Panc1 (cell line): ENCODE results near the gene LGALS4. TPM values are rescaled to one million over a fixed set of nuclear protein-coding genes. Genes with fewer than 3 reads are reported as not detected.

Source experiments
- ATAC-seq: fragments of 200-7000 bp; cut with Tn5 transposase; 2 replicates; pipeline ENCODE4 v1.9.1; 2020; ENCODE audit warnings: mild to moderate bottlenecking, moderate library complexity
- BruUV-seq: library from RNA; stranded (reverse); fragments of 400-500 nt; replicated peaks from 2 replicates; lab custom pipeline; 2021; lab: Mats Ljungman, UMichigan
- CTCF ChIA-PET: fragments of 300-600 bp; sonication (Branson Sonifier 250); formaldehyde crosslinking; loops from one replicate; lab custom pipeline; 2022; ENCODE audit warnings: antibody characterized with exemption; lab: Charles Lee
- POLR2A ChIA-PET: fragments of 300-600 bp; sonication (Branson Sonifier 250); formaldehyde crosslinking; loops from one replicate; lab custom pipeline; 2022; ENCODE audit warnings: antibody characterized with exemption; lab: Charles Lee
- DNase-seq: peaks from one replicate; pipeline ENCODE4 v3.0.0-alpha.2; 2010; ENCODE audit warnings: low read depth, low spot score
- H3K27ac ChIP-seq: 2 replicates; pipeline ENCODE4 v1.5.1; 2011; ENCODE audit warnings: mild to moderate bottlenecking, low read length, inconsistent platforms
- H3K27me3 ChIP-seq: fragments of 200-500 bp; sonication (Bioruptor generic); 2 replicates; pipeline ENCODE4 v1.6.0; 2014; ENCODE audit warnings: low read length, inconsistent platforms; ENCODE audit not compliant: control insufficient read depth, insufficient read depth
- H3K36me3 ChIP-seq: fragments of 200-500 bp; sonication (Bioruptor generic); 2 replicates; pipeline ENCODE4 v1.5.1; 2014; ENCODE audit warnings: inconsistent platforms, mild to moderate bottlenecking, low read length, moderate library complexity; ENCODE audit not compliant: control insufficient read depth, insufficient read depth
- H3K4me1 ChIP-seq: 2 replicates; pipeline ENCODE4 v1.5.1; 2011; ENCODE audit warnings: inconsistent platforms, mild to moderate bottlenecking, low read length, moderate library complexity; ENCODE audit not compliant: control insufficient read depth, insufficient read depth
- H3K4me3 ChIP-seq, 2 experiments: 2 replicates each; pipeline ENCODE4 v1.5.1; 2011 to 2012; ENCODE audit warnings: low read depth in 2 of 2, low read length in 2 of 2, mild to moderate bottlenecking in 2 of 2, inconsistent platforms in 1 of 2, moderate library complexity in 1 of 2
- H3K9me3 ChIP-seq: fragments of 200-500 bp; sonication (Bioruptor generic); 2 replicates; pipeline ENCODE4 v1.5.1; 2014; ENCODE audit warnings: low read depth, mild to moderate bottlenecking, inconsistent platforms, low read length, moderate library complexity; ENCODE audit not compliant: control insufficient read depth, insufficient read depth
- POLR2AphosphoS5 ChIP-seq: IDR thresholded peaks from 2 replicates; pipeline ENCODE4 v1.6.1; 2012; ENCODE audit warnings: mild to moderate bottlenecking, low read depth, low read length, moderate library complexity
- REST ChIP-seq, 2 experiments: IDR thresholded peaks; 2 replicates each; pipeline ENCODE4 v1.6.1; 2011 to 2012; ENCODE audit warnings: low read depth in 2 of 2, control low read depth in 1 of 2, low read length in 1 of 2, mild to moderate bottlenecking in 1 of 2, moderate library complexity in 1 of 2; ENCODE audit not compliant: insufficient read depth in 1 of 2
- SIN3A ChIP-seq: IDR thresholded peaks from 2 replicates; pipeline ENCODE4 v1.6.1; 2012; ENCODE audit warnings: low read depth, mild to moderate bottlenecking, low read length, moderate library complexity, borderline replicate concordance; ENCODE audit not compliant: insufficient read depth
- TCF7L2 ChIP-seq: IDR thresholded peaks from 2 replicates; pipeline ENCODE4 v1.6.1; 2011; ENCODE audit warnings: mild to moderate bottlenecking, low read depth, low read length, inconsistent platforms
- in situ Hi-C: cut with HindIII; loops from 2 replicates; pipeline ENCODE4 v1.10.0; 2016; ENCODE audit warnings: low sequenced_read_pairs, low pct_unique_long_range_greater_than_20kb
- intact Hi-C: fragments of 100-400 bp; cut with micrococcal nuclease; formaldehyde crosslinking; loops from one replicate; pipeline ENCODE4 v1.10.0; 2022; ENCODE audit not compliant: unreplicated experiment
- total RNA-seq: library from RNA; stranded (reverse); gene quantifications from one replicate; pipeline ENCODE4 v1.2.1, GENCODE V29; 2021; ENCODE audit not compliant: unreplicated experiment
- TF ChIP-seq, protein P1 (sequence below): fragments of 450-650 bp; IDR thresholded peaks from 2 replicates; pipeline ENCODE4 v1.5.1; 2017; ENCODE audit warnings: mild to moderate bottlenecking

LGALS4 gene
- total RNA-seq, 1 experiment from 2014 or later = 3.9 TPM

- peaks cover 5% of the 10 kb centered on the region; the same call in 1 of the 2 replicates for H3K36me3 ChIP-seq
- H3K27ac ChIP-seq = peak overlapping the region; percentile 99
- BruUV-seq = no TSS peak
- no peaks in the 10 kb centered on the region for H3K27me3 ChIP-seq
- no peak for ATAC-seq
- ChIA-PET CTCF (interaction anchor here (0.5 to 1.8 kb wide), 4 partner anchors 12 to 77 kb away, joined by 3 to 7 read pairs (median 7); partner anchors contain the start of genes MRPS12 and SARS2), POLR2A (interaction anchor here (0.5 to 1.9 kb wide), 4 partner anchors 11 to 220 kb away, joined by 3 to 8 read pairs (median 6); partner anchors contain the start of genes ECH1, NFKBIB and SIRT2)
- in situ Hi-C loops = no loop called here
- no peak for TF ChIP-seq REST (IDR thresholded peaks at IDR 0.05; ENCODE audit: insufficient read depth in 1 of 2, low read depth in 2 of 2, low read length in 1 of 2)
- no peak for TF ChIP-seq TCF7L2
- no peak for TF ChIP-seq SIN3A
- TF ChIP-seq POLR2AphosphoS5 = no peak
- TF ChIP-seq, protein P1, sequence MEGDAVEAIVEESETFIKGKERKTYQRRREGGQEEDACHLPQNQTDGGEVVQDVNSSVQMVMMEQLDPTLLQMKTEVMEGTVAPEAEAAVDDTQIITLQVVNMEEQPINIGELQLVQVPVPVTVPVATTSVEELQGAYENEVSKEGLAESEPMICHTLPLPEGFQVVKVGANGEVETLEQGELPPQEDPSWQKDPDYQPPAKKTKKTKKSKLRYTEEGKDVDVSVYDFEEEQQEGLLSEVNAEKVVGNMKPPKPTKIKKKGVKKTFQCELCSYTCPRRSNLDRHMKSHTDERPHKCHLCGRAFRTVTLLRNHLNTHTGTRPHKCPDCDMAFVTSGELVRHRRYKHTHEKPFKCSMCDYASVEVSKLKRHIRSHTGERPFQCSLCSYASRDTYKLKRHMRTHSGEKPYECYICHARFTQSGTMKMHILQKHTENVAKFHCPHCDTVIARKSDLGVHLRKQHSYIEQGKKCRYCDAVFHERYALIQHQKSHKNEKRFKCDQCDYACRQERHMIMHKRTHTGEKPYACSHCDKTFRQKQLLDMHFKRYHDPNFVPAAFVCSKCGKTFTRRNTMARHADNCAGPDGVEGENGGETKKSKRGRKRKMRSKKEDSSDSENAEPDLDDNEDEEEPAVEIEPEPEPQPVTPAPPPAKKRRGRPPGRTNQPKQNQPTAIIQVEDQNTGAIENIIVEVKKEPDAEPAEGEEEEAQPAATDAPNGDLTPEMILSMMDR = no peak
- intact Hi-C loops = loop anchor here (5.0 to 10.0 kb wide), 2 partner anchors 44 to 348 kb away; partner anchors contain the start of genes NFKBIB and SIRT2
- peak overlapping the region; percentile 61 to 82 for H3K4me3 ChIP-seq
- DNase-seq = no peak
- H3K4me1 ChIP-seq = peaks cover 23% of the 10 kb centered on the region
- no peaks in the 10 kb centered on the region for H3K9me3 ChIP-seq
Observed at GRCh38 chr19:38853214-38853613, 40.5 kb upstream of the LGALS4 start.

GRCh38 chr19:38852231-38853044 lies 39.7 kb upstream of the LGALS4 start:
- no TSS peak for BruUV-seq
- ATAC-seq (peak; percentile 5), DNase-seq (no peak)
- TF ChIP-seq, protein P1 = no peak
- TF ChIP-seq REST (IDR thresholded peaks at IDR 0.05; ENCODE audit: insufficient read depth in 1 of 2, low read depth in 2 of 2, low read length in 1 of 2) (no peak), SIN3A (no peak), TCF7L2 (no peak), POLR2AphosphoS5 (no peak)
- Histone ChIP-seq H3K36me3 (peaks cover 9% of the 10 kb centered on the region), H3K4me1 (peaks cover 31% of the 10 kb centered on the region), H3K4me3 (peak overlapping the region; percentile 61 to 82), H3K27me3 (no peaks in the 10 kb centered on the region), H3K27ac (peak overlapping the region; percentile 99), H3K9me3 (no peaks in the 10 kb centered on the region)
- intact Hi-C loops = loop anchor here (5.0 to 10.0 kb wide), 2 partner anchors 45 to 348 kb away; partner anchors contain the start of genes NFKBIB and SIRT2
- ChIA-PET POLR2A (interaction anchor here (0.6 to 1.9 kb wide), 5 partner anchors 11 to 215 kb away, joined by 3 to 8 read pairs (median 3); partner anchors contain the start of genes ECH1, NFKBIB and SIRT2), CTCF (interaction anchor here (0.5 to 1.8 kb wide), 5 partner anchors 13 to 546 kb away, joined by 3 to 7 read pairs (median 7); partner anchors contain the start of genes MRPS12 and SARS2)
- in situ Hi-C loops = no loop called here
